HepG2 (cell line): ENCODE data around the gene SHROOM1. TPM values are rescaled to one million over a fixed set of nuclear protein-coding genes. Genes with fewer than 3 reads are reported as not detected.

Experiments used
- ATM ChIP-seq: fragments of 450-650 bp; IDR thresholded peaks from 2 replicates; pipeline ENCODE4 v1.7.1; 2017; ENCODE audit warnings: mild to moderate bottlenecking, borderline replicate concordance
- DNMT3B ChIP-seq: conservative IDR thresholded peaks from 2 replicates; pipeline ENCODE4 v1.6.1; 2016; ENCODE audit warnings: missing biosample characterization, control low read depth
- FOXM1 ChIP-seq: sonication (generic); formaldehyde crosslinking; IDR thresholded peaks from 2 replicates; pipeline ENCODE4 v1.5.0; 2020; ENCODE audit warnings: missing genetic modification reagents
- HDAC1 ChIP-seq: sonication (generic); formaldehyde crosslinking; IDR thresholded peaks from 2 replicates; pipeline ENCODE4 v1.5.1; 2020; ENCODE audit warnings: mild to moderate bottlenecking, missing genetic modification reagents
- ISL2 ChIP-seq: sonication (generic); formaldehyde crosslinking; IDR thresholded peaks from 2 replicates; pipeline ENCODE4 v1.5.0; 2020; ENCODE audit warnings: missing genetic modification reagents
- KDM2A ChIP-seq: sonication (generic); formaldehyde crosslinking; IDR thresholded peaks from 2 replicates; pipeline ENCODE4 v1.4.0; 2020; ENCODE audit warnings: low read depth, missing genetic modification reagents, borderline replicate concordance
- KLF12 ChIP-seq: sonication (generic); formaldehyde crosslinking; IDR thresholded peaks from 2 replicates; pipeline ENCODE4 v1.4.0; 2020; ENCODE audit warnings: missing genetic modification reagents, borderline replicate concordance
- KMT2A ChIP-seq: sonication (generic); formaldehyde crosslinking; IDR thresholded peaks from 2 replicates; pipeline ENCODE4 v1.4.0; 2020; ENCODE audit warnings: missing genetic modification reagents
- MXD3 ChIP-seq: IDR thresholded peaks from 2 replicates; pipeline ENCODE4 v1.6.1; 2016; ENCODE audit warnings: mild to moderate bottlenecking, missing biosample characterization, missing genetic modification reagents
- NFATC3 ChIP-seq: sonication (generic); formaldehyde crosslinking; IDR thresholded peaks from 2 replicates; pipeline ENCODE4 v1.5.1; 2020; ENCODE audit warnings: mild to moderate bottlenecking, missing genetic modification reagents
- NFE2 ChIP-seq: sonication (generic); formaldehyde crosslinking; IDR thresholded peaks from 2 replicates; pipeline ENCODE4 v1.4.0; 2020; ENCODE audit warnings: missing genetic modification reagents
- PATZ1 ChIP-seq: sonication (generic); formaldehyde crosslinking; IDR thresholded peaks from 2 replicates; pipeline ENCODE4 v1.4.0; 2020; ENCODE audit warnings: missing genetic modification reagents
- PRPF4 ChIP-seq: fragments of 200-400 bp; formaldehyde crosslinking; IDR thresholded peaks from 2 replicates; pipeline ENCODE4 v1.6.1; 2016; ENCODE audit warnings: low read length, low read depth; ENCODE audit not compliant: poor library complexity, severe bottlenecking
- RFXANK ChIP-seq: IDR thresholded peaks from 2 replicates; pipeline ENCODE4 v1.6.1; 2016
- SIX4 ChIP-seq: sonication (generic); formaldehyde crosslinking; IDR thresholded peaks from 2 replicates; pipeline ENCODE4 v1.4.0; 2020; ENCODE audit warnings: missing genetic modification reagents
- SKIL ChIP-seq: sonication (generic); formaldehyde crosslinking; IDR thresholded peaks from 2 replicates; pipeline ENCODE4 v1.8.0; 2022; ENCODE audit warnings: missing genetic modification reagents, mild to moderate bottlenecking, moderate library complexity, borderline replicate concordance
- TCF7 ChIP-seq: sonication (generic); IDR thresholded peaks from 2 replicates; pipeline ENCODE4 v1.6.1; 2016; ENCODE audit warnings: antibody characterized with exemption, low read depth
- ZBTB1 ChIP-seq: sonication (generic); formaldehyde crosslinking; IDR thresholded peaks from 2 replicates; pipeline ENCODE4 v1.4.0; 2020; ENCODE audit warnings: missing genetic modification reagents, borderline replicate concordance
- ZMYM2 ChIP-seq: sonication (generic); formaldehyde crosslinking; IDR thresholded peaks from 2 replicates; pipeline ENCODE4 v1.8.0; 2022; ENCODE audit warnings: mild to moderate bottlenecking, missing genetic modification reagents
- ZNF225 ChIP-seq: sonication (generic); formaldehyde crosslinking; IDR thresholded peaks from 2 replicates; pipeline ENCODE4 v1.4.0; 2020; ENCODE audit warnings: mild to moderate bottlenecking, missing genetic modification reagents
- ZNF234 ChIP-seq: sonication (generic); formaldehyde crosslinking; conservative IDR thresholded peaks from 2 replicates; pipeline ENCODE4 v1.5.1; 2020; ENCODE audit warnings: mild to moderate bottlenecking, missing genetic modification reagents
- ZNF251 ChIP-seq: sonication (generic); formaldehyde crosslinking; IDR thresholded peaks from 2 replicates; pipeline ENCODE4 v1.9.0; 2021; ENCODE audit warnings: mild to moderate bottlenecking, missing genetic modification reagents
- ZNF256 ChIP-seq: sonication (generic); formaldehyde crosslinking; conservative IDR thresholded peaks from 2 replicates; pipeline ENCODE4 v1.4.0; 2020; ENCODE audit warnings: missing genetic modification reagents
- ZNF274 ChIP-seq: sonication (generic); formaldehyde crosslinking; IDR thresholded peaks from 2 replicates; pipeline ENCODE4 v1.5.1; 2020; ENCODE audit warnings: mild to moderate bottlenecking, missing genetic modification reagents
- ZNF280B ChIP-seq: sonication (generic); formaldehyde crosslinking; IDR thresholded peaks from 2 replicates; pipeline ENCODE4 v1.5.0; 2020; ENCODE audit warnings: missing genetic modification reagents, mild to moderate bottlenecking, borderline replicate concordance
- ZNF563 ChIP-seq: sonication (generic); formaldehyde crosslinking; IDR thresholded peaks from 2 replicates; pipeline ENCODE4 v1.8.0; 2022; ENCODE audit warnings: mild to moderate bottlenecking, moderate library complexity, missing genetic modification reagents
- ZNF678 ChIP-seq: sonication (generic); formaldehyde crosslinking; IDR thresholded peaks from 2 replicates; pipeline ENCODE4 v1.4.0; 2020; ENCODE audit warnings: mild to moderate bottlenecking, missing genetic modification reagents
- ZNF749 ChIP-seq: sonication (generic); formaldehyde crosslinking; IDR thresholded peaks from 2 replicates; pipeline ENCODE4 v1.8.0; 2022; ENCODE audit warnings: mild to moderate bottlenecking, missing genetic modification reagents, moderate library complexity, borderline replicate concordance
- ZNF768 ChIP-seq: sonication (generic); formaldehyde crosslinking; IDR thresholded peaks from 2 replicates; pipeline ENCODE4 v1.4.0; 2020; ENCODE audit warnings: missing genetic modification reagents
- polyA plus RNA-seq, 8 experiments: library from polyadenylated mRNA; depleted of rRNA in 3 of 8; stranded (reverse) in 7 of 8; unstranded in 1 of 8; fragments of >200 nt; fragmentation: Illumina TruSeq in 4 of 8; extraction: Trizol in 4 of 8; gene quantifications; 2 replicates each; pipeline versions ENCODE4 v1.2.1 to v1.2.3, GENCODE V29; 2011 to 2016; ENCODE audit warnings: low read depth in 4 of 8, missing spikeins in 1 of 8, mixed read lengths in 1 of 8; ENCODE audit not compliant: insufficient read depth in 1 of 8
- total RNA-seq, 5 experiments: library from RNA; depleted of rRNA; stranded (reverse); fragments of >200 nt; fragmentation: Illumina TruSeq; extraction: Trizol; gene quantifications; 2 replicates each; pipeline ENCODE4 v1.2.3, GENCODE V29; 2016; ENCODE audit warnings: low read depth in 1 of 5

SHROOM1 gene
- total and polyA plus RNA-seq, 2 of the 13 experiments (the other 11 are each of a cell fraction or from before 2014, with no cell fraction given) = 18.2 to 25.7 TPM

- TF ChIP-seq KDM2A (CRISPR knock-in tag) (peak; percentile 55; the same call in 1 of the 2 replicates), SIX4 (peak; percentile 69), ATM (no peak), ZMYM2 (CRISPR knock-in tag) (no peak), TCF7 (no peak), ZNF749 (CRISPR knock-in tag) (no peak), NFATC3 (CRISPR knock-in tag) (no peak), NFE2 (CRISPR knock-in tag) (no peak), ZNF225 (CRISPR knock-in tag) (no peak), ZNF280B (CRISPR knock-in tag) (no peak), FOXM1 (no peak), ZNF274 (CRISPR knock-in tag) (no peak), PATZ1 (CRISPR knock-in tag) (peak; percentile 92), DNMT3B (CRISPR knock-in tag) (0 out of 2 replicates have a peak, but pooled peaks have one; percentile 81), ISL2 (peak; percentile 43; the same call in 1 of the 2 replicates), ZNF563 (CRISPR knock-in tag) (no peak), KLF12 (CRISPR knock-in tag) (no peak), ZNF251 (CRISPR knock-in tag) (no peak), ZNF768 (CRISPR knock-in tag) (no peak), SKIL (no peak), ZNF256 (CRISPR knock-in tag) (no peak), PRPF4 (no peak), KMT2A (CRISPR knock-in tag) (no peak), RFXANK (no peak), ZNF678 (CRISPR knock-in tag) (no peak), MXD3 (CRISPR knock-in tag) (peak; percentile 61; the same call in 1 of the 2 replicates), HDAC1 (CRISPR knock-in tag) (peak; percentile 43; the same call in 1 of the 2 replicates), ZNF234 (CRISPR knock-in tag) (no peak), ZBTB1 (CRISPR knock-in tag) (no peak)
Measured at GRCh38 chr5:132837868-132838267, 7.4 kb upstream of the SHROOM1 start (continued).
